Activated CD8-positive, alpha-beta memory T cell treated with anti-CD3 and anti-CD28 coated beads, Interleukin-2, amount 50 U/mL, for 24 hours (primary cell): ENCODE results near the gene GLB1L.
"Not testable (repeated sequence)": the region's sequence is repeated elsewhere in the genome, so short reads cannot be mapped to it uniquely, and the experiment has no call there.

Source experiments
- DNase-seq: peaks from one replicate; pipeline ENCODE4 v3.0.0-alpha.2; 2020; ENCODE audit errors: extremely low read depth

GLB1L gene

DNA sequence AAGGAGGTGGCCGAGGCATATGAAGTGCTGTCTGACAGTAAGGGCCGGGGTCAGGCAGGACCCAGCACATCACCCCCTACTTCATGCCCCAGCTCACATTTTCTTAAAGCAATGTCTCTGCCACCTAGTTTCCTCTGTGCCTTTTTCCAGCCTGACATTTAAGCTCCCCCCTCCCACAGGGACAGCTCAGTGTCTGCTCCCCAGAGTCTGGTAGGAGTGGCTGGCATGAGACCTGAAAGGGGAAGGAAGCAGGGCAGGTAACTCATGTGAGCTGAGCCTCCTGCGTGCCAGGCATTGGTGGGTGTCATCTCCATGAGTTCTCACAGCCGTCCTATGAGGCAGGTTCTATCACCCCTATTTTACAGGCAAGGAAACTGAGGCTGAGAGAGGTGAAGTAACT, 35.4 kb upstream of the GLB1L start:
- DNase-seq, result no peak

DNA sequence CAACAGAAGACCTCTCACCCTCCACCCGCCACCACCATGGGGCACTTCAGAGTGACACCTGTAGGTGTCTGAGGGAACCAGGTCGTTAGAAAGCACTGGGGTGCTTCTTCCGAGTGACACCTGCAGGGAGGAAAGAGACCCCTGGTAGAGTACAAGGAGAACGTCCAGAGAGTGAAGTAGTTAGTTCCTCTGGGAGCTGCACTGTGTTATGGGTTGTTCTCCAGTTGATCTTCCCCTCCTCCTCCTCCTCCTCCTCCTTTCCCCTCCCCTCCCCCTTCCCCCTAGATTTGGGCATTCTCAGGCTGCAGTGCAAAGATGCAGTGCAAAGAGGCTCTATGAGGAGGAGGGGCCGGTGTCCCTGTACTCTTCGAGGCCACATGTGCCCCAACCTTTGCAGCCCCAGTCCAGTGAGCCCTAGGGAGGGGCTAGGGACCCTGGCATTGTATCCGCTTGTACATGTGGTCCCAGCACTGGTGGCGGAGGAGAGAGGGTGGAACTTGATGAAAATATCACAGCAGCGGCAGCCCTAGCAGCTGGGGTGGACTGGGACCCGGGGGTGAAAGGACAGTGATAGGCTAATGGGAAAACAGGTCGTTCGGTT, 34.8 kb upstream of the GLB1L start:
- DNase-seq, result no peak

- peak; percentile 98 for DNase-seq
These were observed 34.1 kb upstream of the GLB1L start, which contains the start of gene DNAJB2 for GRCh38 chr2:219279151-219279915. Gene DNAJB2 (plus strand): TSS chr2:219279366. CDS start chr2:219279834, 468 bp downstream.

DNA sequence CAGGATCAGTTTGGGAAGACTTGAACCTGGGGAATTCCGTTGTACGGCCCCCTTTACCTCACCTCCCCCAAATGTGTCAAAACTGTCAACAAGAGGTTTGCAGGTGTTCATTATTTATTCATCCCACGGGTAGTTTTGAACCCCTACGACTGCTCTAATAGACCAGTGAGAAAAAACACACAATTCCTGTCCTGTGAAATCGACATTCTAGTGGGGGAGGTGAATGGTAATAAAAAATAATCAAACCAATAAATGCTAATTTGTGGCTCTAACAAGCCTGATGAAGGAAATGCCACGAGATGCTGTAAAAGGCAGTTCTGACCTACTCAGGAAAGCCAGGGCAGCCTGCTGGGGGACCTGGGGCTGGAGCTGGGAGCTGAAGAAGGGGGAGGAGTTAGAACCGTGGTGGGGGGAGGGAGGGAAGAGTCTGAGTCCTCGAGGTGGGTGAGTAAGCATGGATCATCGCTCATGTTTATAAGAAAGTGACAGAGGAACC, 33.5 kb upstream of the GLB1L start:
- no peak for DNase-seq

- DNase-seq, result peak; percentile 53
These were observed 32.7 kb upstream of the GLB1L start for GRCh38 chr2:219277703-219278654.

DNA sequence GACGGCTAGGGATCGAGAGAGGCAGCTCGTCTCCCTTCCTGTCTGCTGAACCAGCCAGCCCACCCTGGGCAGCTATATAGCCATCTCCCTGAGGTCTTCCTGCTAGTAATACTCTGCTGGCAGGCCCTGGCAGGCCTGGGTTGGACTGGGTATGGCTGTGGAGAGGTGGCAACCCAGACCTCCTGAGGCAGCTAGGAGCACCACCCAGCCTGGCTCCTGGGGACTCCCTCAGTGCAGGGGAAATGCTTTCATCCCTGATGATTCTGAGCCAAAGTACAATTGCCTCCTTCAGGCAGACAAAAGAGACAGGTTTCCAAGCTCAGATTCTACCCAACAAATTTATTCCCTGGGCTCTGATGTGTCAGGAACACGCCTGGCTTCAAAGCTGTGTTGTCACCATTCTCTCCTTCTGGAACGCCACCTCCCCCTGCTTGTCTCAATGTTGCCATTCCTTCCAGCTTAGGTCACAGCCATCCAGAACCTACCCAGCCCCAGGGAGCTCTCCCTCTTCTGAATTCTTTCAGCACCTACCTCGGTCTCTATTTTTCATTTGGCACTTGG, 29.2 kb upstream of the GLB1L start:
- no peak for DNase-seq

DNA sequence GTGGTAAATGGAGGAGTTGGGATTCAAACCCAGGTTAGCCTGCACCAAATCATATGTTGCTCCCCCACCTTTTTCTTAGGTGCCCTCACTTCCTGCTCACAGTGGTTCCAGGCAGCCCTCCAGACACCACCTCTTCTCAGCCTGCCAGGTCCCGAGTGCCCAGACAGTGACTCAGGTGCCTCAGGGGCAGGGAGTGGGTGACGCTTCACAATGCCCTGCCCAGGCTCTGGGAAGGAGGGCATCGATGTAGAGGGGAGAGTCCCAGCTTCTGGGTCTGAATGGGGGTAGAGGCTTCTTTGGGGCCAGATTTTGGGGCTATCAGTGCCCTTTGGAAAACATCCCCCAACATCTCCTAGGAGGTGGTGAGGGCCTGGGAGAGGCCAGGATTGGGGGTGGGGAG, 28.7 kb upstream of the GLB1L start:
- no peak for DNase-seq

- DNase-seq, result no peak
These were observed 27.8 kb upstream of the GLB1L start for GRCh38 chr2:219272995-219273394.

- no peak for DNase-seq
These were observed 27.1 kb upstream of the GLB1L start for GRCh38 chr2:219272356-219272755.

- no peak for DNase-seq
These were observed 25.8 kb upstream of the GLB1L start for GRCh38 chr2:219271021-219271420.

GRCh38 chr2:219270055-219270372, 24.8 kb upstream of the GLB1L start:
- DNase-seq, result no peak

DNA sequence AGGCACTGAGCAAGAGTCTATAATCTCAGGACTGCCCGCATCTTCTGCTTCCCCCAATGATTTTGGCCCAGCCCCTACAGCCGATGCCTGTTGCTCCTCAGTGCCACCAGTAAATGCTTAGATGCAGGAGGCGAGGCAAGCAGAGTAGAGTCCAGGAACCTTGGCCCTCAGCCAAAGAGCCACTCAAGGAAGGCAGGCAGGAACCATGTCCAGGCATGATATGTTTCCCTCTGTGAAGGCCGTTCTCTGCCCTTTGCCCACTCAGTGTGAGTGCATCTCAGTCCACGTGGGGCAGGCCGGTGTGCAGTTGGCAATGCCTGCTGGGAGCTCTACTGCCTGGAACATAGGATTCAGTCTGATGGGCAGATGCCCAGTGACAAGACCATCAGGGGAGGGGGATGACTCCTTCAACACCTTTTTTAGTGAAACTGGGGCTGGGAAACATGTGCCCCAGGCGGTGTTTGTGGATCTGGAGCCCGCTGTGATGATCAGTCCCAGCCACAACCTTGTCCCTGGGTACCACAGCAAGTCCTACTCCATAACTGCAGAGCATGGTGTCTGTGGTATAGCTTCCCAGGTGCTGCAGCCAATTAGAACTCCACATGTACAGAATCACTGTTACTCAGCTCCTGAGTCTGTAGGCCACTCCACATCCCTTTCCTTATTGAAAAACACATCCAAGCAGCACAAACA, 24.3 kb upstream of the GLB1L start:
- DNase-seq, result no peak

DNA sequence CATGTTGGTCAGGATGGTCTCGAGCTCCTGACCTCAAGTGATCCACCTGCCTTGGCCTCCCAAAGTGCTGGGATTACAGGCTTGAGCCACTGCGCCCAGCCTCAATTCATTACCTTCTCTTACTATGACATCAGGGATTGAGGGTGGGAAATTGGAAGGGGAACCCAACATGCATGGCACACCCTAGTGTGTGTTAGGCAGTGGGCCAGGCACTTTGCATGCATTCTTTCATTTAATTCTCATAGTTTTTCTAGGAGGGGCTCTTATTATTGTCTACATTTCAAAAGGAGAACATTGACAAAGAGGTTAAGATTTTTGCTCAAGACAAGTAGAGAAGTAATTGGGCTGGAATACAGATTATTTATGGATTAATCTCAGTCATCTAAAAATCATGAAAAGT, 23.1 kb upstream of the GLB1L start:
- DNase-seq, result no peak

DNA sequence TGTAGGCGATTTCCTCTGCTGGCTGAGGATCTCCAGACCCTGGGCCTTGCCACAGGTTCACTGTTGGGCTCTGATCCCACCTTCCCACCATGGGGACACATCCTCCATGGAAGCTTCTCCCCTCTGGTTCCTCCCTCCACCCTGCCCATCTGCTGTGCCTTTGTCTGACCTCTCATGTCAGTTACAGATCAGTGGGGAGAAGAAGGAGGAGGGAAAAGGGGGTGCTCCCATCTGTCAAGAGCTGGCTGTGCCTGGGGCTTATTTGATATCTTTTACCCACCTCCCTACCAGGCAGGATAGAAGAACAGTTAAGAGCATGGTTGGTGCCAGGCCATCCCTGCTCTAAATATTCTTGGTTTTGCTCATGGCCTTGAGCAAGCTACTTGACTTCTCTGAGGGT, 21.6 kb upstream of the GLB1L start:
- DNase-seq, result no peak

DNA sequence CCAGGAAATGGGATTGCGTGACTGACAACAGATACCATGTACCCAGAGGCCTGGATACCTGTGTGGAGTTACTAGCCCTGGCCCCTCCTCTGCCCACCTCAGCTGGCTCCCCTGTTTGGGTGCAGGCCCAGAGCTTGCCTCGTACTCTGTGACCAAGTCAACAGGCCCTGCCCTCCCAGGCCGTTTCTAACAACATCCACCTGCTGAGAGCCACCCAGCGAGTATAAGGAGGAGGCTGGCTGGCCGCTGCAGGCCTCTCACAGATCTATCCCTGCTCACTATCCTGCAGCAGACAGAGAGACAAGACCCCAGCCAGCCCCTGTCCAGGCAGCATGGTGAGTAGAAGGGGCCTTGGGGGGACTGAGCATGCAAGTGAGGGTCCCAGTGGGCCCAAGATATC, 21.0 kb upstream of the GLB1L start:
- DNase-seq, result no peak

- no peak for DNase-seq
These were observed 16.0 kb upstream of the GLB1L start for GRCh38 chr2:219261024-219261855.

DNA sequence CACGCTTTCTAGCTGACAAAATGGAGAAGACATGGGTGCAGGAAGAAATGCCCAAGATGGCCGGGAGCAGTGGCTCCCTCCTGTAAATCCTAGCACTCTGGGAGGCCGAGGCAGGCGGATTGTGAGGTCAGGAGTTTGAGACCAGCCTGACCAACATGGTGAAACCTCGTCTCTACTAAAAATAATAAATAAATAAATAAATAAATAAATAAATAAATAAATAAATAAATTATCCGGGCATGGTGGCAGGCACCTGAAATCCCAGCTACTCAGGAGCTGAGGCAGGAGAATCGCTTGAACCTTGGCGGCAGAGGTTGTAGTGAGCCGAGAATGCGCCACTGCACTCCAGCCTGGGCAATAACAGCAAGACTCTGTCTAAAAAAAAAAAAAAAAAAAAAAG, 13.7 kb upstream of the GLB1L start:
- DNase-seq, result not testable (repeated sequence)

- no peak for DNase-seq
These were observed 9.5 kb upstream of the GLB1L start for GRCh38 chr2:219254590-219255201.

DNA sequence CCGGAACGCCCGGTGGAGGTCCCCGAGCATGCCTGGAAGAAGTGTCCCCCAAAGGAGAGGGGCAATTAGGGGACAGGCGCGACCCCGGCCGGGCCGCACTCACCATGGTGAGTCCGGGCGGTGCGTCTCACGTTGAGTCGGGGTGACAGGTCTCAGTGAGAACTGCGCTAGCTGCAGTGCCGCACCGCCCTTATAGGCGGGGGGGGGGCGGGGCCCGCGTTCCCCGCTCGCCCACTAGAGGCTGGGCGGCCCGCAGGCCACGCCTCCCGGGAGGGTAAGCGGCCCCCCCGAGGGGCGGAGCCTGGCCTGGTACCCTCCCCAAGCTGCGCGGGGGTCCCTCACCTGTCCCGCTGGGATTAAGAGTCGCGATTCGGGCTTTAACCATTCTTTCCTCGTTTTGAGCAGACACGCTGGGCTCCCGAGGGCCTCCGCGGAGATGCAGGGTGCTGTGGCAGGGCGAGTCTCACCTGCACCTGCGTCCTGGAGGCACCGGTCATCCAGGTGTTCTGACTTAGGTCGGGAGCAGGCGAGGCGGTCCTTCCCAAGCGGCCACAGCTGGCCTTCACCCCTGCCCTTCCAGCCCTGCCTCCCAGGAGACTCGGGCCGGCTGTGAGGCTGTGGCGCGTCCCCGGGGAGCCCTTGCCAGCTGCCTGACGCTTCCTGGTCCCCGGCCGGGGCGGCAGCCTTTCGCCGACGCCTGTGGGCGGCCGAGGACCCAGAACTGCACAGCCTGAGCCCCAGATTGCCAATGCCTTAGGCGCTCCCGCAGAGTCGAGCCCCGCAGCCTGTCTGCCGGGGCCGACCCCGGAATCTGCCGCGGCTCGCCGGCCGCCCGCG, 8.7 kb upstream of the GLB1L start, which contains the start of gene TUBA4A:
TUBA4A (minus strand) TSS at position 166 of the 837 bp plus-strand sequence; CDS start at position 106, 60 bp downstream.
- DNase-seq, result peak; percentile 68
